ENCODE results near the gene VWF. TPM values are rescaled to one million over a fixed set of nuclear protein-coding genes. Genes with fewer than 3 reads are reported as not detected.

The VWF gene
- total and polyA plus RNA-seq, 9 donors: 37.9 to 278 (median 107) TPM

- intact Hi-C loops (cut with DNase I): no loop called here
- no peaks in the 10 kb centered on the region for H3K36me3 ChIP-seq
- no peak for DNase-seq
- H3K27ac ChIP-seq: no peak overlapping the region
- 77 to 85% (median 82%) methylated on average over 15 of the region's 15 CpGs for WGBS, 3 donors
- H3K4me3 ChIP-seq: no peak overlapping the region
- H3K4me1 ChIP-seq (ENCODE audit: insufficient read depth): peaks cover 3% of the 10 kb centered on the region
- TF ChIP-seq POLR2A (IDR thresholded peaks at IDR 0.05): no peak
- no peak for TF ChIP-seq CTCF (IDR thresholded peaks at IDR 0.05)
- no peak for TF ChIP-seq EP300 (IDR thresholded peaks at IDR 0.05)
- H3K9me3 ChIP-seq: no peaks in the 10 kb centered on the region
- H3K27me3 ChIP-seq: no peaks in the 10 kb centered on the region
Measured at GRCh38 chr12:6058481-6059161, 65.8 kb downstream of the VWF start.

GRCh38 chr12:6057700-6058099, 66.8 kb downstream of the VWF start:
- peaks cover 3% of the 10 kb centered on the region for H3K4me1 ChIP-seq (ENCODE audit: insufficient read depth)
- H3K27ac ChIP-seq: no peak overlapping the region
- no peak for DNase-seq
- H3K36me3 ChIP-seq: no peaks in the 10 kb centered on the region
- intact Hi-C loops (cut with DNase I): no loop called here
- no peaks in the 10 kb centered on the region for H3K9me3 ChIP-seq
- no peaks in the 10 kb centered on the region for H3K27me3 ChIP-seq
- WGBS, 3 donors: 52 to 64% (median 61%) methylated on average over 30 of the region's 30 CpGs
- TF ChIP-seq POLR2A (IDR thresholded peaks at IDR 0.05) (no peak), EP300 (IDR thresholded peaks at IDR 0.05) (no peak), CTCF (IDR thresholded peaks at IDR 0.05) (no peak)
- H3K4me3 ChIP-seq: no peak overlapping the region

- Histone ChIP-seq H3K27ac (no peak overlapping the region), H3K9me3 (no peaks in the 10 kb centered on the region), H3K4me3 (no peak overlapping the region), H3K27me3 (no peaks in the 10 kb centered on the region), H3K36me3 (no peaks in the 10 kb centered on the region), H3K4me1 (ENCODE audit: insufficient read depth) (peaks cover 3% of the 10 kb centered on the region)
- DNase-seq: no peak
- 16 to 24% (median 21%) methylated on average over 52 to 58 of the region's 58 CpGs for WGBS, 3 donors
- intact Hi-C loops (cut with DNase I): no loop called here
- TF ChIP-seq POLR2A (IDR thresholded peaks at IDR 0.05) (no peak), EP300 (IDR thresholded peaks at IDR 0.05) (no peak), CTCF (IDR thresholded peaks at IDR 0.05) (no peak)
Measured at GRCh38 chr12:6056406-6057240, 67.8 kb downstream of the VWF start.

GRCh38 chr12:6053541-6053940, 70.9 kb downstream of the VWF start:
- Histone ChIP-seq H3K9me3 (no peaks in the 10 kb centered on the region), H3K27ac (no peak overlapping the region), H3K4me3 (no peak overlapping the region), H3K36me3 (no peaks in the 10 kb centered on the region), H3K27me3 (no peaks in the 10 kb centered on the region), H3K4me1 (ENCODE audit: insufficient read depth) (peaks cover 3% of the 10 kb centered on the region)
- intact Hi-C loops (cut with DNase I): no loop called here
- WGBS, 3 donors: 5 to 24% (median 7%) methylated on average over 4 of the region's 4 CpGs
- DNase-seq: no peak
- TF ChIP-seq CTCF (IDR thresholded peaks at IDR 0.05) (no peak), EP300 (IDR thresholded peaks at IDR 0.05) (no peak), POLR2A (IDR thresholded peaks at IDR 0.05) (no peak)
